Nephron (organoid): Measurements from ENCODE around the gene C14orf180.
"Not testable (repeated sequence)": the region's sequence is repeated elsewhere in the genome, so short reads cannot be mapped to it uniquely, and the experiment has no call there.

Experiments used
- H3K27ac Mint-ChIP-seq, 3 experiments: 2 replicates each; pipeline ENCODE4 v1.8.0; 2020; ENCODE audit warnings: mixed read lengths in 3 of 3, mild to moderate bottlenecking in 2 of 3, moderate library complexity in 1 of 3
- H3K27me3 Mint-ChIP-seq: 2 replicates; pipeline ENCODE4 v1.8.0; 2021; ENCODE audit warnings: low read depth, mild to moderate bottlenecking, moderate library complexity, mixed read lengths
- H3K36me3 Mint-ChIP-seq: 2 replicates; pipeline ENCODE4 v1.8.0; 2020; ENCODE audit warnings: low read depth, mixed read lengths
- H3K4me1 Mint-ChIP-seq: 2 replicates; pipeline ENCODE4 v1.8.0; 2020; ENCODE audit warnings: mixed read lengths
- H3K4me3 Mint-ChIP-seq, 3 experiments: 2 replicates each; pipeline ENCODE4 v1.8.0; 2020; ENCODE audit warnings: mild to moderate bottlenecking in 3 of 3, mixed read lengths in 3 of 3, moderate library complexity in 2 of 3
- H3K9me3 Mint-ChIP-seq: 2 replicates; pipeline ENCODE4 v1.8.0; 2020; ENCODE audit warnings: mixed read lengths
- TF ChIP-seq, protein P1 (sequence below), 3 experiments: fragments of 200-600 bp; sonication (generic); IDR thresholded peaks; one replicate each; pipeline ENCODE4 v1.5.0; 2021; ENCODE audit warnings: antibody characterized with exemption in 3 of 3; ENCODE audit not compliant: unreplicated experiment in 3 of 3

C14orf180 gene

DNA sequence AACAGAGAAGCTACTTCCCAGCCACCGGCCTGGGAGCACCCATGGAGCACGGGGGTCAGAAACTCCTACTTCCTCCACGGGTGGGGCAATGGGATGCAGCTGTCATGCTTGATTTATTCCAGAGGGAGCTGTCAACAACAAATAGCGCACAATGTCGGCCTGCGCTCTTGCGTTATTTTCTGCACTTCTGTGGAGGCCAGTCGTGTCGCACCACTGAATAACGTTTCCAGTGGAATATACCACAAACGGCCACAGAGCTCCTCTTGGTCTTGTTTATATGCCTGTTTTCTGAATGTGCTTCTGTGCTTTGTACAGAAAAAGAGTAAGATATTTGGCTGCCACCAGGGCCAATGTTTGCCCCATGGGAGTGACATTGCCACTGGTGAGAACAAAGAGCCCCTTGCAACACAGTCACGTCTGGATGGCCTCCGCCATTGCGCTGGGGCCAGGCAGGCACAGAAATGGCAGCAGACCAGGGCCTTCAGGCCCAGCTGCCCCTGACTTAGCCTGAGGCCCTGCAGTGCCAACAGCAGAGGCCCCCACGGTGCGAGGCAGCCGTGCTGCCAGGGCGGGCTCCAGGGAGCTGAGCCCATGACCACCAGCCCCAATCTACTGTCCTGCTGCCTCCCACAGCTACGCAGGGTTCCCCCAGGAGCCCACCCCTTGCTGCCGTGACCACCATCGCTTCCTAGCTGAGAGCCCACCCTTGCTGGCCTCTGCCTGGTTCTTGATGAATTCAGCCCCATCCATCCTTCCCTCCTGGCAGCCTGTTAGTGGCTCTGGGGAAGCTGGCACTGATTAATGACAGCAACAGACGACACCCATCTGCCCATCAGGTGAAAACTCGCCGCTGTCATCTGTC, 53.9 kb downstream of the C14orf180 start:
- Mint-ChIP-seq H3K27ac (no peak overlapping the region), H3K36me3 (no peaks in the 10 kb centered on the region), H3K27me3 (peaks cover 18% of the 10 kb centered on the region), H3K9me3 (peaks cover 6% of the 10 kb centered on the region), H3K4me3 (no peak overlapping the region), H3K4me1 (no peaks in the 10 kb centered on the region)
- TF ChIP-seq, protein P1, sequence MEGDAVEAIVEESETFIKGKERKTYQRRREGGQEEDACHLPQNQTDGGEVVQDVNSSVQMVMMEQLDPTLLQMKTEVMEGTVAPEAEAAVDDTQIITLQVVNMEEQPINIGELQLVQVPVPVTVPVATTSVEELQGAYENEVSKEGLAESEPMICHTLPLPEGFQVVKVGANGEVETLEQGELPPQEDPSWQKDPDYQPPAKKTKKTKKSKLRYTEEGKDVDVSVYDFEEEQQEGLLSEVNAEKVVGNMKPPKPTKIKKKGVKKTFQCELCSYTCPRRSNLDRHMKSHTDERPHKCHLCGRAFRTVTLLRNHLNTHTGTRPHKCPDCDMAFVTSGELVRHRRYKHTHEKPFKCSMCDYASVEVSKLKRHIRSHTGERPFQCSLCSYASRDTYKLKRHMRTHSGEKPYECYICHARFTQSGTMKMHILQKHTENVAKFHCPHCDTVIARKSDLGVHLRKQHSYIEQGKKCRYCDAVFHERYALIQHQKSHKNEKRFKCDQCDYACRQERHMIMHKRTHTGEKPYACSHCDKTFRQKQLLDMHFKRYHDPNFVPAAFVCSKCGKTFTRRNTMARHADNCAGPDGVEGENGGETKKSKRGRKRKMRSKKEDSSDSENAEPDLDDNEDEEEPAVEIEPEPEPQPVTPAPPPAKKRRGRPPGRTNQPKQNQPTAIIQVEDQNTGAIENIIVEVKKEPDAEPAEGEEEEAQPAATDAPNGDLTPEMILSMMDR (IDR thresholded peaks at IDR 0.05; ENCODE audit: unreplicated experiment in 3 of 3) = no peak

DNA sequence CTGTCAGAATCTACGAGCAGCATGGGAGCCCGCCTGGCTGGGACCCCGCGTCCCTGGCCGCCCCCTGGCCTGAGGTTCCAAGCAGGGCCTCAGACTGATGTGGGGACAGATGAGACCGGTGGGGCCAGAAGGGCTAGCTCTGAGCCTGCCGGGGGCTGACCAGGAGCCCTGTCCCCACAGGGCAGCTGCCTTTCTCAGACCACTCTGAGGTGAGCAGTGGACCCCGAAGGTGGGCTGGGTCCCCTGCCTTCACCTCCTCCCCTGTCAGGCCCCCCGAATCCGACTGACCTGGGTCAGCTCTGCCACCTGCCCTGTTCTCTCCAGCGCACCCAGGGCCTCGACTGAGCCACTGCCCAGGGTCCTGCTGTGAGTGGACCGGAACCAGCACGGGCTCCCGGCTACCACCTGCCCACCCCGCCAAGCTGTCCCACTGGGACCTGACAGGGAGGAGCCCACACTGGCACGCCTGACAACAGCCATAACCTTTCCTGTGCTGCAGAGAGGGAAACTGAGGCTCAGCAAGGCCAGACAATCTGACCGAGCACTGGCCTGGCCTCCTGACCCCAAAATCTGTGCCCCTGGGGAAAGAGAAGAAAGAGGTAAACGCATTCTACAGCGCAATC, 54.7 kb downstream of the C14orf180 start:
- TF ChIP-seq, protein P1 (IDR thresholded peaks at IDR 0.05; ENCODE audit: unreplicated experiment in 3 of 3) = no peak
- Mint-ChIP-seq H3K9me3 (peaks cover 2% of the 10 kb centered on the region), H3K27me3 (peaks cover 23% of the 10 kb centered on the region), H3K4me1 (no peaks in the 10 kb centered on the region), H3K36me3 (no peaks in the 10 kb centered on the region), H3K4me3 (no peak overlapping the region), H3K27ac (no peak overlapping the region)

DNA sequence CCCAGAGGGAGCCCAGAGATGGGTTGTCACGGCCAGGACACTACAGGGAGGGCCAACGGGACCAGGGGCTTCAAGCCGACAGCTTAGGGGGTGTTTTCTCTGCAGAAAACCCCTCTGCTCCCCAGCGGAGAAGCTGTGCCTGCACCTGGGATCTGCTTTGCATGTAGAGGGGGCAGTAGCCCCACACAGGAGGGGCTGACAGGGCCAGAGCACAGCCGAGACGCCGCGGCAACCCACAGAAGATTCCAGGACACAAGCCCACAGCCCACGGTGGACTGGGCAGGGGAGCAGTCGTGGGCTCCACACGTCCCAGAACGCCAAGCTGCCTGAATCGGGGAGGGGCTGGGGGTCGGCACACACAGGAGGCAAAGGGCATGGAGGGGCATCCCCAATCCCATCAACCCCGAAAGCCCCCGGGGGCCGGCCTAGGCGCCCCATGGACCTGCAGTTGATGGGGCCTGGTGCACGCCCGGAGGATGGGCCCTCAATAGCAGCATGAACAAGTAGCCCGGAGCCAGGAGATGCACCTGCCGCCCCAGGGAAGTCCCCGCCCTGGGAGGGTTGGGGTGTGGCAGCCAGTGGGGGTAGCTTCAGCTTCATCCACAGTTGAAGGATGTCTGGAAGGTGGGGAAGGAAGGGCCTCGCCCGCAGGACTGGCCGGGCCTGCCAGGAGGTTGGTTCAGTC, 55.5 kb downstream of the C14orf180 start:
- no peak overlapping the region for H3K4me3 Mint-ChIP-seq
- no peaks in the 10 kb centered on the region for H3K36me3 Mint-ChIP-seq
- H3K9me3 Mint-ChIP-seq = peaks cover under 1% of the 10 kb centered on the region
- H3K27me3 Mint-ChIP-seq = peaks cover 29% of the 10 kb centered on the region
- no peaks in the 10 kb centered on the region for H3K4me1 Mint-ChIP-seq
- H3K27ac Mint-ChIP-seq = no peak overlapping the region
- TF ChIP-seq, protein P1 (IDR thresholded peaks at IDR 0.05; ENCODE audit: unreplicated experiment in 3 of 3) = no peak

DNA sequence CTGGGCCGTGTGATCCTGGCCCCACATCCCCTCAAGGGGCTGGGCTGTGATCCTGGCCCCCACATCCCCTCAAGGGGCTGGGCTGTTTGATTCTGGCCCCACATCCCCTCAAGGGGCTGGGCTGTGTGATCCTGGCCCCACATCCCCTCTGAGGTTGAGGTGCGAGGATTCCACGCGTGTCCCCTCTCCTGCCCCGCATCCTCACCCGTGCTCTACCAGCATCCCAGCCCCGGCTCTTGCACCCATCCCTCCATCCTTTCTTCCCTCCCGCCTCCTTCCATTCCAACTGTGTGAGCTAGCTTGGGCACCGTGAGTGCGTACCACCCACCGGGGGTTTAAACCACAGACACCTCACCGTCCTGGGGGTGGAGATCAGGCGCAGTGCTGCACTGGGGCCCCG, 56.2 kb downstream of the C14orf180 start:
- Mint-ChIP-seq H3K4me3 (no peak overlapping the region), H3K9me3 (no peaks in the 10 kb centered on the region), H3K4me1 (no peaks in the 10 kb centered on the region), H3K36me3 (no peaks in the 10 kb centered on the region), H3K27me3 (peaks cover 28% of the 10 kb centered on the region), H3K27ac (no peak overlapping the region)
- TF ChIP-seq, protein P1 (IDR thresholded peaks at IDR 0.05; ENCODE audit: unreplicated experiment in 3 of 3) = no peak

DNA sequence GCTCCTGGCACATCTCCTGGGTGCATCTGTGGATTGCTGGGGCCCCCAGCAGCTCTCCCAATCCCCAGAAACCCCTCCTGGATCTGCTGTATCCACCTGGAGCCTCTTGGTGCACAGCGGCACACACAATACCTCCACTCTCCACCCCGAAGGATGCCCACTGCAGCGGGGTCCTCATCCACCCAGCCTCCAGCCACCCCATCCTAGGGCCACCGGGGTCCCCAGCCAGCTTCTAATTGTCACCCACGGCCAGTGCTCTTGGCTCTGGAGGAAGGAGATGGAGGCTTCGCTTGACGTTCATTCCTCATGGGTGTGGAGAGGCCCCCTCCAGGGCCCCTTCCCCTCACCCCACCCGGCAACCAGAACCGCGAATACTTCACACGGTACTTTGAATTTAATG, 56.6 kb downstream of the C14orf180 start:
- no peaks in the 10 kb centered on the region for H3K9me3 Mint-ChIP-seq
- H3K4me1 Mint-ChIP-seq = no peaks in the 10 kb centered on the region
- peaks cover 24% of the 10 kb centered on the region for H3K27me3 Mint-ChIP-seq
- H3K27ac Mint-ChIP-seq = no peak overlapping the region
- H3K4me3 Mint-ChIP-seq = no peak overlapping the region
- TF ChIP-seq, protein P1 (IDR thresholded peaks at IDR 0.05; ENCODE audit: unreplicated experiment in 3 of 3) = no peak
- no peaks in the 10 kb centered on the region for H3K36me3 Mint-ChIP-seq

DNA sequence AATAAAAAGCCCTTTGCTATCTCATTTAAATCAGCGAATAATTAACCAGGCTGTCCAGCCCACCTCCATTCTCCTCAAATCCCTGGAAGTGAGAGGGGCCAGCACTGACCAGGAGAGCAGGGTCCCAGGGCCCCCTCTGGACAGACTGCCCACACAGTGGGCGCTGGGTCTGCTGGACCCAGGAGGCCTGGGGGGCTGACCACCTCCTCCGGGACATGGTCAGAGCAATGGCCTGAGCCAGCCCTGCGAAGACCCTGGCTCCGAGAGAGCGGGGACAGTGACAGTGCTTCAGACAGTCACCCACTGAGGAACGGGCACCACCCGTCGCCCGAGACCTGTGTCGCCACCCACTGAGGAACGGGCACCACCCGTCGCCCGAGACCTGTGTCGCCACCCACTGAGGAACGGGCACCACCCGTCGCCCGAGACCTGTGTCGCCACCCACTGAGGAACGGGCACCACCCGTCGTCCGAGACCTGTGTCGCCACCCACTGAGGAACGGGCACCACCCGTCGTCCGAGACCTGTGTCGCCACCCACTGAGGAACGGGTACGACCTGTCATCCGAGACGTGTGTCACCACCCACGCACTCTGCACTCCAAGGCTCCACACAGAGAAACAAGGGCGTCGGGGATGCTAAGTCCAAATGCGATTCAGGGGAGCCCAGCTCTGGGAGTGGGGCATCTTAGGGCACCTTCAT, 57.4 kb downstream of the C14orf180 start:
- H3K9me3 Mint-ChIP-seq, H3K27ac Mint-ChIP-seq, H3K36me3 Mint-ChIP-seq, H3K4me1 Mint-ChIP-seq, H3K4me3 Mint-ChIP-seq: not testable (repeated sequence)
- peaks cover 24% of the 10 kb centered on the region for H3K27me3 Mint-ChIP-seq
